ENCODE measurements around the gene CFAP119.

GRCh38 chr16:30779596-30779995 is 17.7 kb upstream of the CFAP119 start:
- TF ChIP-seq POLR2A (IDR thresholded peaks at IDR 0.05; ENCODE audit: low read depth, low read length) (no peak), TAF1 (IDR thresholded peaks at IDR 0.05; ENCODE audit: low read depth, low read length) (no peak), POLR2AphosphoS5 (IDR thresholded peaks at IDR 0.05; ENCODE audit: low read depth, low read length) (no peak), SPI1 (IDR thresholded peaks at IDR 0.05; ENCODE audit: low read depth, low read length) (no peak), PAX5 (IDR thresholded peaks at IDR 0.05; ENCODE audit: insufficient read depth, low read length, severe bottlenecking) (no peak)
